HL-60 (cell line): ENCODE data around the gene CRLF1.

Experiments
- DNase-seq, 2 experiments: peaks; one replicate each; pipeline ENCODE4 v3.0.0-alpha.2; 2010 to 2020; ENCODE audit warnings: low read depth in 1 of 2, low spot score in 1 of 2
- H3K27ac ChIP-seq: fragments of 250-450 bp; sonication (Bioruptor Pico); replicated peaks from 2 replicates; pipeline ENCODE4 v1.5.1; 2020; ENCODE audit warnings: mild to moderate bottlenecking, moderate library complexity
- H3K27me3 ChIP-seq: fragments of 250-450 bp; sonication (Bioruptor Pico); 2 replicates; pipeline ENCODE4 v1.5.1; 2021; ENCODE audit warnings: mild to moderate bottlenecking, moderate library complexity; ENCODE audit not compliant: insufficient read depth, poor library complexity, severe bottlenecking
- H3K4me3 ChIP-seq: replicated peaks from 2 replicates; pipeline ENCODE4 v1.5.1; 2011; ENCODE audit warnings: mild to moderate bottlenecking, control low read depth, low read length; ENCODE audit not compliant: insufficient read depth
- GABPA ChIP-seq: IDR thresholded peaks from 2 replicates; pipeline ENCODE4 v1.6.1; 2012; ENCODE audit warnings: low read depth
- POLR2AphosphoS5 ChIP-seq: IDR thresholded peaks from 2 replicates; pipeline ENCODE4 v1.6.1; 2012; ENCODE audit warnings: low read depth
- SPI1 ChIP-seq: IDR thresholded peaks from 2 replicates; pipeline ENCODE4 v1.6.1; 2012; ENCODE audit warnings: low read depth, mild to moderate bottlenecking, borderline replicate concordance
- TF ChIP-seq, protein P1 (sequence below): IDR thresholded peaks from one replicate; pipeline ENCODE4 v1.5.1; 2011; ENCODE audit warnings: low read length, control low read depth, inconsistent platforms; ENCODE audit not compliant: insufficient read depth
- TF ChIP-seq, protein P2 (sequence below): IDR thresholded peaks from 2 replicates; pipeline ENCODE4 v1.6.1; 2012; ENCODE audit warnings: low read depth; ENCODE audit not compliant: insufficient replicate concordance

Gene CRLF1

DNA sequence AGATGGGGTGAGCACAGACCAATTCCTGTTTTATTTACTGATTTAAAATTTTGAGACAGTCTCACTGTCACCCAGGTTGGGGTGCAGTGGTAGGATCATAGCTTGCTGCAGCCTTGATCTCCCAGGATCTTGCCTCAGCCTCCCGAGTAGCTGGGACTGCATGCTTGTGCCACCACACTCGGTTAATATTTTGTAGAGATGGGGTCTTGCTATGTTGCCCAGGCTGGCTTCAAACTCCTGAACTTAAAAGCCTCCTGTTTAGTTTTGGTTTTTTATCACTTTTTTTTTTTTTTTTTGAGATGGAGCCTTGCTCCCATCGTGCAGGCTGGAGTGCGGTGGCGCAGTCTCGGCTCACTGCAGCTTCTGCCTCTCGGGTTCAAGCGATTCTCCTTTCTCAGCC lies 30.2 kb downstream of the CRLF1 start:
- TF ChIP-seq GABPA, result no peak
- TF ChIP-seq, protein P1, sequence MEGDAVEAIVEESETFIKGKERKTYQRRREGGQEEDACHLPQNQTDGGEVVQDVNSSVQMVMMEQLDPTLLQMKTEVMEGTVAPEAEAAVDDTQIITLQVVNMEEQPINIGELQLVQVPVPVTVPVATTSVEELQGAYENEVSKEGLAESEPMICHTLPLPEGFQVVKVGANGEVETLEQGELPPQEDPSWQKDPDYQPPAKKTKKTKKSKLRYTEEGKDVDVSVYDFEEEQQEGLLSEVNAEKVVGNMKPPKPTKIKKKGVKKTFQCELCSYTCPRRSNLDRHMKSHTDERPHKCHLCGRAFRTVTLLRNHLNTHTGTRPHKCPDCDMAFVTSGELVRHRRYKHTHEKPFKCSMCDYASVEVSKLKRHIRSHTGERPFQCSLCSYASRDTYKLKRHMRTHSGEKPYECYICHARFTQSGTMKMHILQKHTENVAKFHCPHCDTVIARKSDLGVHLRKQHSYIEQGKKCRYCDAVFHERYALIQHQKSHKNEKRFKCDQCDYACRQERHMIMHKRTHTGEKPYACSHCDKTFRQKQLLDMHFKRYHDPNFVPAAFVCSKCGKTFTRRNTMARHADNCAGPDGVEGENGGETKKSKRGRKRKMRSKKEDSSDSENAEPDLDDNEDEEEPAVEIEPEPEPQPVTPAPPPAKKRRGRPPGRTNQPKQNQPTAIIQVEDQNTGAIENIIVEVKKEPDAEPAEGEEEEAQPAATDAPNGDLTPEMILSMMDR, result no peak
- 0 out of 2 replicates have a peak, but pooled peaks have one; percentile 22 for TF ChIP-seq POLR2AphosphoS5
- TF ChIP-seq, protein P2, sequence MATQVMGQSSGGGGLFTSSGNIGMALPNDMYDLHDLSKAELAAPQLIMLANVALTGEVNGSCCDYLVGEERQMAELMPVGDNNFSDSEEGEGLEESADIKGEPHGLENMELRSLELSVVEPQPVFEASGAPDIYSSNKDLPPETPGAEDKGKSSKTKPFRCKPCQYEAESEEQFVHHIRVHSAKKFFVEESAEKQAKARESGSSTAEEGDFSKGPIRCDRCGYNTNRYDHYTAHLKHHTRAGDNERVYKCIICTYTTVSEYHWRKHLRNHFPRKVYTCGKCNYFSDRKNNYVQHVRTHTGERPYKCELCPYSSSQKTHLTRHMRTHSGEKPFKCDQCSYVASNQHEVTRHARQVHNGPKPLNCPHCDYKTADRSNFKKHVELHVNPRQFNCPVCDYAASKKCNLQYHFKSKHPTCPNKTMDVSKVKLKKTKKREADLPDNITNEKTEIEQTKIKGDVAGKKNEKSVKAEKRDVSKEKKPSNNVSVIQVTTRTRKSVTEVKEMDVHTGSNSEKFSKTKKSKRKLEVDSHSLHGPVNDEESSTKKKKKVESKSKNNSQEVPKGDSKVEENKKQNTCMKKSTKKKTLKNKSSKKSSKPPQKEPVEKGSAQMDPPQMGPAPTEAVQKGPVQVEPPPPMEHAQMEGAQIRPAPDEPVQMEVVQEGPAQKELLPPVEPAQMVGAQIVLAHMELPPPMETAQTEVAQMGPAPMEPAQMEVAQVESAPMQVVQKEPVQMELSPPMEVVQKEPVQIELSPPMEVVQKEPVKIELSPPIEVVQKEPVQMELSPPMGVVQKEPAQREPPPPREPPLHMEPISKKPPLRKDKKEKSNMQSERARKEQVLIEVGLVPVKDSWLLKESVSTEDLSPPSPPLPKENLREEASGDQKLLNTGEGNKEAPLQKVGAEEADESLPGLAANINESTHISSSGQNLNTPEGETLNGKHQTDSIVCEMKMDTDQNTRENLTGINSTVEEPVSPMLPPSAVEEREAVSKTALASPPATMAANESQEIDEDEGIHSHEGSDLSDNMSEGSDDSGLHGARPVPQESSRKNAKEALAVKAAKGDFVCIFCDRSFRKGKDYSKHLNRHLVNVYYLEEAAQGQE, result no peak
- TF ChIP-seq SPI1, result no peak
- Histone ChIP-seq H3K27me3 (no peaks in the 10 kb centered on the region), H3K27ac (no peak overlapping the region), H3K4me3 (no peak overlapping the region)
- DNase-seq, result no peak

DNA sequence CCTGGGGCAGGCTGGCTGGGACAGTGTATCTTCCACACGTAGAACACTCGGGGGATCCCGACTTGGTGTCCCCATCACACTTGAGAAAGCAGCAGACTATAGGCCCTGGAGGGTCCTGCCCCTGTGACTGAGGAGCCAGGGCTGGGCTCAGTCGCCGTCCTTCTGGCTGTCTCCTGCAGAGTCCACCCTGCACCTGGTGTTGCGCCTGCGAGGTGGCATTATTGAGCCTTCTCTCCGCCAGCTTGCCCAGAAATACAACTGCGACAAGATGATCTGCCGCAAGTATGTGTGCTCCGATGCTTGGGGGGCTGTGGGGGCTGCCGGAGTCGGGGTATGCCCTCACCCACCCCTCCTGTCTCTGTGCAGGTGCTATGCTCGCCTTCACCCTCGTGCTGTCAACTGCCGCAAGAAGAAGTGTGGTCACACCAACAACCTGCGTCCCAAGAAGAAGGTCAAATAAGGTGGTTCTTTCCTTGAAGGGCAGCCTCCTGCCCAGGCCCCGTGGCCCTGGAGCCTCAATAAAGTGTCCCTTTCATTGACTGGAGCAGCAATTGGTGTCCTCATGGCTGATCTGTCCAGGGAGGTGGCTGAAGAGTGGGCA lies 31.8 kb downstream of the CRLF1 start:
- no peak overlapping the region for H3K4me3 ChIP-seq
- DNase-seq, result no peak
- TF ChIP-seq, protein P2, result no peak
- TF ChIP-seq GABPA (no peak), SPI1 (no peak), POLR2AphosphoS5 (no peak)
- TF ChIP-seq, protein P1, result no peak
- no peak overlapping the region for H3K27ac ChIP-seq
- H3K27me3 ChIP-seq, result no peaks in the 10 kb centered on the region

DNA sequence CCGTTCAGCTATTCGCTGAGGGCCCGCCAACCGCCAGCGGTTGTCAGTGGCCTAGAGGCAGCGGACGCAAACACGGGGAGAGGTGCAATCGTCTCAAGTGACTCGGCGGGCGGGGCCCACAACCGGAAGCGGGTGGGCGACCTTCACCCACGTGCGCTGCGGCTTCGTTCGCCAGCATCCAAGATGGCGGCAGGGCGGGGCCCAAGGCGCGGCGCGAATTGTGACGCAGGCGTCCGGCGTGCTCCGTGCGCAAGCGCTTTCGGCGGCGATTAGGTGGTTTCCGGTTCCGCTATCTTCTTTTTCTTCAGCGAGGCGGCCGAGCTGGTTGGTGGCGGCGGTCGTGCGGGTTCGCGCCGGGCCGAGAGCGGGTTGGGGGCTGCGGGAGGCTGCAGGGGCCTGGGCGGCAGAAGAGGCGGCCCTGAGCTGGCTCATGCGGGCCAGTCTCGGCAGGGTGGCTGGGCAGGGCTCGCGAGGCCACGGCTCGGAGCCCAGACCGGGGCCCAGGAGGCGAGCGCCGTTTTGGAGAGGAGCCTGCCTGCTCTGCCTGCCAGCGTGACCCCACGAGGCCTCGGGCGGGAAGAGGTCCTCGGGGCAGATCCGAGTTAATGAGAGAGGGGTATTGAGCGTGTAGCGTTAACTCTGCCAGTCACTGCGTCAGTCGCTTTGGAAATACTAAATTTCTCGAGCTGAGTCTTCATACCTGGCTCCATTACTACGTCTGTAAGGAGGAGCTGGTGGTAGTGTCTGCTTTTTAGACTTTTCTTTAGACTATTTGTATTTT lies 34.8 kb downstream of the CRLF1 start, which contains the start of gene UBA52:
TSS of gene UBA52 (plus strand) at position 294 of the 781 bp plus-strand sequence. CDS start 1,444 bp downstream, outside the sequence.
- peak within 1 kb of the TSS; percentile 84 for H3K27ac ChIP-seq
- peak within 1 kb of the TSS; percentile 93 for H3K4me3 ChIP-seq
- TF ChIP-seq, protein P2, result peak; percentile 75
- TF ChIP-seq SPI1 (peak; percentile 38; the same call in 1 of the 2 replicates), GABPA (peak; percentile 76), POLR2AphosphoS5 (peak; percentile 96)
- TF ChIP-seq, protein P1, result no peak
- H3K27me3 ChIP-seq, result no peaks in the 10 kb centered on the region
- DNase-seq, result peak; percentile 98
